ENCODE data around the gene CCR6.

The CCR6 gene

DNA sequence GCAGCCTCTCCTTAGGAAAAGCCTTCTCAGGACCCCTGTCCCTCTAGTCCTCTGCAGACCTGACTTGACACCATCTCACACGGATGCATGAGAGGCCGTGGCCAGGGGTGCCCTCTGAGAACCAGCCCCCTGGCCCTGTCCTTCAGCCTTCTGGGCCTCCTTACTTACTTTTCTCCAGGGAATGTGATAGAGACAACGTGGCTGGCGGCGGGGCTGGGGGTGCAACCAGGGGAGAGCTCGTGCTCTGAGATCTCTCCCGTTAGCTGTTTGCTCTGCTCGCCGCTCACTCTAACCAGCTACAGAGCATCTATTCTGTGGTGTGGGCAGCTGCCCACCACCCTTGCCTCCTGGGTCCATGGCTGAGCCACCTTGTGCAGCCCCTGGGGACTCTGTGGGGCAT lies 20.1 kb downstream of the CCR6 start:
- Mint-ChIP-seq H3K4me1 (peaks cover 55% of the 10 kb centered on the region), H3K36me3 (ENCODE audit: low read depth) (no peaks in the 10 kb centered on the region), H3K9me3 (peaks cover 13% of the 10 kb centered on the region), H3K27ac (no peak overlapping the region), H3K27me3 (ENCODE audit: low read depth, poor library complexity) (peaks cover 38% of the 10 kb centered on the region), H3K4me3 (no peak overlapping the region)
- DNase-seq, result no peak
- TF ChIP-seq, protein P1, sequence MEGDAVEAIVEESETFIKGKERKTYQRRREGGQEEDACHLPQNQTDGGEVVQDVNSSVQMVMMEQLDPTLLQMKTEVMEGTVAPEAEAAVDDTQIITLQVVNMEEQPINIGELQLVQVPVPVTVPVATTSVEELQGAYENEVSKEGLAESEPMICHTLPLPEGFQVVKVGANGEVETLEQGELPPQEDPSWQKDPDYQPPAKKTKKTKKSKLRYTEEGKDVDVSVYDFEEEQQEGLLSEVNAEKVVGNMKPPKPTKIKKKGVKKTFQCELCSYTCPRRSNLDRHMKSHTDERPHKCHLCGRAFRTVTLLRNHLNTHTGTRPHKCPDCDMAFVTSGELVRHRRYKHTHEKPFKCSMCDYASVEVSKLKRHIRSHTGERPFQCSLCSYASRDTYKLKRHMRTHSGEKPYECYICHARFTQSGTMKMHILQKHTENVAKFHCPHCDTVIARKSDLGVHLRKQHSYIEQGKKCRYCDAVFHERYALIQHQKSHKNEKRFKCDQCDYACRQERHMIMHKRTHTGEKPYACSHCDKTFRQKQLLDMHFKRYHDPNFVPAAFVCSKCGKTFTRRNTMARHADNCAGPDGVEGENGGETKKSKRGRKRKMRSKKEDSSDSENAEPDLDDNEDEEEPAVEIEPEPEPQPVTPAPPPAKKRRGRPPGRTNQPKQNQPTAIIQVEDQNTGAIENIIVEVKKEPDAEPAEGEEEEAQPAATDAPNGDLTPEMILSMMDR (IDR thresholded peaks at IDR 0.05), result no peak

DNA sequence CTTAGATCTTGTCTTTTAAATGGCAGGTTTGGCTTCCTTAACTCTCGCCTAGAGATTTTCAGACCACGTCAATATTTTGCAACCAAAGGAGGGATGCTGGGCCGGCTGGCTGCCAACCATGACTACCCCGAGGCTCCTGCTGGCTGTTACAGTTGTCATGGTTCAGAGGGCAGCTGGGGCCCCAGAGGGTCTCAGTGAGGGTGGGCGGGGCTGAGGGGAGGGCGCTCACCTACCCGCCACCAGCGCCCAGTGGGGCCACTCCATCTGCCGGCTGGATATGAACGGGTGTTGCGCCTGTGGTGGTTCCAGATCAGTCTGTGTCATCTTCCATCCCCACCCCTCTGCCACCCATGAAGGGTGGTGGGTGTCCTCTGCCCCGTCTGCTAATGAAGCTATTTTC lies 22.6 kb downstream of the CCR6 start:
- Mint-ChIP-seq H3K27me3 (ENCODE audit: low read depth, poor library complexity) (peaks cover 54% of the 10 kb centered on the region), H3K9me3 (peaks cover 13% of the 10 kb centered on the region), H3K4me3 (no peak overlapping the region), H3K36me3 (ENCODE audit: low read depth) (no peaks in the 10 kb centered on the region), H3K27ac (no peak overlapping the region), H3K4me1 (peaks cover 37% of the 10 kb centered on the region)
- TF ChIP-seq, protein P1 (IDR thresholded peaks at IDR 0.05), result no peak
- DNase-seq, result no peak

DNA sequence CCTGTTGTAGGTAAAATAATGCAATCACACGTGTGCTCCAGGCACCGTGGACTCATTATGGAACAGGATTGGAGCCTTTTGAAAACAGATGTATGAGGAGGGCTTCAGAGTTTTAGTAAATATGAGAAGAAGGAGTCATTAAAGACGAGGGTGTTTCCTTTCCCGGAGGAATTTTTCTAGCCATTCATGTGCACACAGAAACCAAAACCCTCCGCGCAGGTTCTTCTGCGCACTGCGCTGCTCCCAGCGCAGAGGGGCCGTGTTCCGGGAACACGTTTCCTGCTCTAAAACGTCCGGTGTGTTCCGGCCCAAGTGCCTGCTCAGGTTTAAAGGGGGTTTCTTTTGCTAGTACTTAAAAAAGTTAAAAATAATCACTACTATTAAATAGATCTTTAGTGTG lies 23.2 kb downstream of the CCR6 start:
- Mint-ChIP-seq H3K9me3 (peaks cover 13% of the 10 kb centered on the region), H3K27ac (no peak overlapping the region), H3K27me3 (ENCODE audit: low read depth, poor library complexity) (peaks cover 54% of the 10 kb centered on the region), H3K4me1 (peaks cover 34% of the 10 kb centered on the region), H3K4me3 (peak overlapping the region; percentile 77), H3K36me3 (ENCODE audit: low read depth) (no peaks in the 10 kb centered on the region)
- no peak for DNase-seq
- TF ChIP-seq, protein P1 (IDR thresholded peaks at IDR 0.05), result no peak

DNA sequence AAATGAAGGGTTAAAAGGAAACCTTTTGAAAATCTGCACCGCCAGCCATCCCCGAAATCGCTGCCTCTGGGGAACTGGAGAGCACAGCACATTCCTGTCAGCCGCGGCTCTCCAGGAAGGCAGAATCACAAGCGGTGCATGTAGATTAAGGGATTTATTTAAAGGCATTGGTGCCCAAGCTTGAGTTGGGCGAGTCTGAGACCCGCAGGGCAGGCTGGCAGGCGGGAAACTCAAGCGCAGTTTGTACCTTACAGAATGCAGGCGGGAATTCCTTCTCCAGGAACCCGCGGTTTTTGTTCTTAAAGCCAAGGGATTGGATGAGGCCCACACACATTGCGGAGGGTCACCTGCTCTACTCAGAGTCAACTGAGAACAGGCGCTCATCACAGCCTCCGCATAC lies 24.1 kb downstream of the CCR6 start:
- Mint-ChIP-seq H3K9me3 (peaks cover 13% of the 10 kb centered on the region), H3K27ac (no peak overlapping the region), H3K4me3 (peak overlapping the region; percentile 77), H3K4me1 (peaks cover 35% of the 10 kb centered on the region), H3K27me3 (ENCODE audit: low read depth, poor library complexity) (peaks cover 54% of the 10 kb centered on the region), H3K36me3 (ENCODE audit: low read depth) (no peaks in the 10 kb centered on the region)
- peak; percentile 29 for DNase-seq
- TF ChIP-seq, protein P1 (IDR thresholded peaks at IDR 0.05), result no peak

DNA sequence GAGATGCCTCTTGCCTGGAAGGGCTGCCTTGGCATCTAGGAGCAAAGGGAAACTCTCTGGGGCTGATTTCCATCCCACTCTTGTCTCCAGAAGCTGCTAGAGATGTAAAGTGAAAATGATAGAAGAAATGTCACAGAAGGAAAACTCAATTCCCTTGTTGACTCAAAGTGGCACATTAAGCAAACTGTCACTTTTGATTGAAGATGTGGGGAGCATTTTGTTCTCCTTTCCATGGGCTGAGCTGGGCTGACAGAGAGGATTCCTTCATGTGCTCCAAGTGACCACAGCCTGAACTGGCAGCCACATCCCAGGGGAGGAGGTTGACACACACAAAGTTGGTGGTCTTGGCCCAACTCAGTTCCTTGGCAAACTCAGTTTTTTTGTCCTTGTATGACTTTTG lies 25.1 kb downstream of the CCR6 start:
- peaks cover 13% of the 10 kb centered on the region for H3K9me3 Mint-ChIP-seq
- H3K27ac Mint-ChIP-seq, result no peak overlapping the region
- H3K36me3 Mint-ChIP-seq (ENCODE audit: low read depth), result no peaks in the 10 kb centered on the region
- H3K4me1 Mint-ChIP-seq, result peaks cover 35% of the 10 kb centered on the region
- TF ChIP-seq, protein P1 (IDR thresholded peaks at IDR 0.05), result no peak
- DNase-seq, result no peak
- H3K4me3 Mint-ChIP-seq, result no peak overlapping the region
- H3K27me3 Mint-ChIP-seq (ENCODE audit: low read depth, poor library complexity), result peaks cover 57% of the 10 kb centered on the region

DNA sequence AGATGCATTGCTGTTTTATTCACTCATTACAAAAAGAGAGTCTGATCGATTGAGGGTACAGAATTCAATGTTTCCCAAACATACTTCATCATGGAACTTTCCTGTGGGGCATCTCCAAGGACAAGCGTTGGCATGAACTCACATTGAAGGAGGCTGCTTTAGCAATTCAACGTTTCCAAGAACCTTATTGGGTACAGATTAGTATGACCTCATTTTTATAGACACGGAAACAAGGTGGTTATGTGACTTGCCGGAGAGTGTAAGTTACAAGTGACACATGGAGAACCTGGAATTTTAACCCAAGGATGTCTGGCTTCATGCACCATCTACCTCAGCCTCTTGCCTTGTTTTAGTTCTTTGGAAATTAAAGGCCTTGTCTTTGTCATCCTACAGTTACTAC lies 26.1 kb downstream of the CCR6 start:
- DNase-seq, result no peak
- Mint-ChIP-seq H3K4me3 (no peak overlapping the region), H3K36me3 (ENCODE audit: low read depth) (no peaks in the 10 kb centered on the region), H3K9me3 (peaks cover 13% of the 10 kb centered on the region), H3K4me1 (peaks cover 35% of the 10 kb centered on the region), H3K27ac (no peak overlapping the region), H3K27me3 (ENCODE audit: low read depth, poor library complexity) (peaks cover 53% of the 10 kb centered on the region)
- TF ChIP-seq, protein P1 (IDR thresholded peaks at IDR 0.05), result no peak

Data from nephron progenitor cell (in vitro differentiated cells).